A549 (cell line): Measurements from ENCODE around the gene OTOP2. TPM values are rescaled to one million over a fixed set of nuclear protein-coding genes. Genes with fewer than 3 reads are reported as not detected.

ENCODE experiments used
- ATAC-seq, 2 experiments: fragments of 200-7000 bp in 1 of 2; fragments of >200 bp in 1 of 2; cut with Nextera tagmentation in 1 of 2; cut with Tn5 transposase in 1 of 2; 3 replicates each; pipeline versions ENCODE4 v1.8.0 to v1.9.1; 2018 to 2020; ENCODE audit warnings: mild to moderate bottlenecking in 1 of 2, moderate library complexity in 1 of 2
- CTCF ChIA-PET: fragments of 300-600 bp; sonication (Branson Sonifier 250); formaldehyde crosslinking; extraction: SDS; loops from one replicate; lab custom pipeline; 2021; ENCODE audit warnings: antibody characterized with exemption, inconsistent platforms; lab: Yijun Ruan, JAX
- POLR2A ChIA-PET: fragments of 350-600 bp; formaldehyde crosslinking; extraction: SDS; loops from one replicate; lab custom pipeline; 2021; ENCODE audit warnings: antibody characterized with exemption, inconsistent platforms; lab: Yijun Ruan, JAX
- DNase-seq, 2 experiments: peaks; one replicate each; pipeline versions ENCODE4 v3.0.0 to v3.0.0-alpha.2; 2011 to 2016; ENCODE audit warnings: low read depth in 1 of 2, low spot score in 1 of 2
- FAIRE-seq: peaks from 2 replicates; lab custom pipeline; 2011; peaks lifted over from hg19 to GRCh38; lab: Jason Lieb, UNC
- H3K27ac ChIP-seq, 2 experiments: fragments of >200 bp; sonication (Bioruptor Twin); formaldehyde crosslinking; 3 replicates each; pipeline ENCODE4 v1.5.1; 2016 to 2017
- H3K4me1 ChIP-seq: fragments of >200 bp; sonication (Bioruptor Twin); formaldehyde crosslinking; 3 replicates; pipeline ENCODE4 v1.6.1; 2016
- H3K4me2 ChIP-seq: fragments of >200 bp; sonication (Bioruptor Twin); formaldehyde crosslinking; 3 replicates; pipeline ENCODE4 v1.6.1; 2016
- H3K4me3 ChIP-seq: fragments of >200 bp; sonication (Bioruptor Twin); formaldehyde crosslinking; 3 replicates; pipeline ENCODE4 v1.5.1; 2016
- H3K9me3 ChIP-seq: fragments of >200 bp; sonication (Bioruptor Twin); formaldehyde crosslinking; 3 replicates; pipeline ENCODE4 v1.6.1; 2016
- ATOH8 ChIP-seq: fragments of 250-450 bp; sonication (Bioruptor Pico); IDR thresholded peaks from 2 replicates; pipeline ENCODE4 v1.5.0; 2020; ENCODE audit warnings: low read depth, mild to moderate bottlenecking, moderate library complexity
- EP300 ChIP-seq, 2 experiments: fragments of >200 bp; sonication (Bioruptor Twin); formaldehyde crosslinking; IDR thresholded peaks; 2 replicates in 1 of 2; 3 replicates in 1 of 2; pipeline ENCODE4 v1.6.1; 2016 to 2017
- FOSL2 ChIP-seq, 2 experiments: fragments of 450-650 bp in 1 of 2; fragments of >200 bp in 1 of 2; sonication (Bioruptor Twin) in 1 of 2; formaldehyde crosslinking; IDR thresholded peaks; 2 replicates each; pipeline versions ENCODE4 v1.5.0 to v1.6.1; 2016 to 2020; ENCODE audit warnings: mild to moderate bottlenecking in 1 of 2, moderate library complexity in 1 of 2
- GATA3 ChIP-seq: IDR thresholded peaks from 2 replicates; pipeline ENCODE4 v1.6.1; 2012; ENCODE audit warnings: borderline replicate concordance
- HEYL ChIP-seq: fragments of 250-450 bp; sonication (Bioruptor Pico); IDR thresholded peaks from 2 replicates; pipeline ENCODE4 v1.8.0; 2021; ENCODE audit warnings: mild to moderate bottlenecking, moderate library complexity
- HOXA7 ChIP-seq: fragments of 250-450 bp; sonication (Bioruptor Pico); IDR thresholded peaks from 2 replicates; pipeline ENCODE4 v1.5.0; 2020; ENCODE audit warnings: mild to moderate bottlenecking, moderate library complexity
- HOXB5 ChIP-seq: fragments of 250-450 bp; sonication (Bioruptor Pico); IDR thresholded peaks from 2 replicates; pipeline ENCODE4 v1.5.0; 2020; ENCODE audit warnings: mild to moderate bottlenecking, moderate library complexity
- JUN ChIP-seq, 2 experiments: fragments of >200 bp; sonication (Bioruptor Twin); formaldehyde crosslinking; IDR thresholded peaks; 2 replicates in 1 of 2; 3 replicates in 1 of 2; pipeline ENCODE4 v1.6.1; 2016 to 2017
- MAFK ChIP-seq: fragments of 450-650 bp; IDR thresholded peaks from 2 replicates; pipeline ENCODE4 v1.6.1; 2014; ENCODE audit not compliant: partially characterized antibody
- NR3C1 ChIP-seq: fragments of >200 bp; sonication (Bioruptor Twin); formaldehyde crosslinking; IDR thresholded peaks from 3 replicates; pipeline ENCODE4 v1.6.1; 2017
- POLR2A ChIP-seq: IDR thresholded peaks from 2 replicates; pipeline ENCODE4 v1.6.1; 2012; ENCODE audit warnings: mild to moderate bottlenecking, low read length
- RAD21 ChIP-seq, 2 experiments: fragments of >200 bp in 1 of 2; sonication (Bioruptor Twin) in 1 of 2; formaldehyde crosslinking in 1 of 2; IDR thresholded peaks in 1 of 2; conservative IDR thresholded peaks in 1 of 2; 2 replicates in 1 of 2; 3 replicates in 1 of 2; pipeline ENCODE4 v1.6.1; 2012 to 2018; ENCODE audit warnings: inconsistent platforms in 1 of 2
- RCOR1 ChIP-seq: fragments of 150-350 bp; IDR thresholded peaks from 2 replicates; pipeline ENCODE4 v1.6.1; 2014; ENCODE audit warnings: antibody characterized with exemption, low read length, low read depth
- RFX5 ChIP-seq: fragments of 450-650 bp; IDR thresholded peaks from 2 replicates; pipeline ENCODE4 v1.7.1; 2014; ENCODE audit warnings: antibody characterized with exemption, mild to moderate bottlenecking, moderate library complexity
- SREBF2 ChIP-seq: fragments of 450-650 bp; IDR thresholded peaks from 2 replicates; pipeline ENCODE4 v1.6.1; 2014; ENCODE audit warnings: mild to moderate bottlenecking, moderate library complexity
- TP53 ChIP-seq: fragments of 250-450 bp; sonication (Bioruptor Pico); IDR thresholded peaks from 2 replicates; pipeline ENCODE4 v1.5.0; 2021; ENCODE audit warnings: mild to moderate bottlenecking, moderate library complexity
- ZC3H11A ChIP-seq: fragments of 450-650 bp; IDR thresholded peaks from 2 replicates; pipeline ENCODE4 v1.6.1; 2014; ENCODE audit warnings: antibody characterized with exemption, mild to moderate bottlenecking
- ZNF302 ChIP-seq: fragments of 250-450 bp; sonication (Bioruptor Pico); IDR thresholded peaks from 2 replicates; pipeline ENCODE4 v1.9.0; 2021; ENCODE audit warnings: inconsistent platforms, mild to moderate bottlenecking, moderate library complexity
- ZSCAN20 ChIP-seq: fragments of 250-450 bp; sonication (Bioruptor Pico); IDR thresholded peaks from 2 replicates; pipeline ENCODE4 v1.8.0; 2022; ENCODE audit warnings: mild to moderate bottlenecking, moderate library complexity
- WGBS: methylation state at CpG from one replicate; pipeline ENCODE4 v1.1.6; 2017; ENCODE audit errors: missing lambda C conversion rate; 5-methylcytosine and 5-hydroxymethylcytosine counted together
- polyA plus RNA-seq, 4 experiments: library from polyadenylated mRNA; depleted of rRNA in 3 of 4; stranded (reverse); fragments of >200 nt; fragmentation: RNase III in 1 of 4; extraction: RNeasy Plus Mini Kit Qiagen cat#74134 plus additional on column Dnase treatment in 1 of 4; gene quantifications; 2 replicates in 3 of 4; 3 replicates in 1 of 4; pipeline ENCODE4 v1.2.3, GENCODE V29; 2011 to 2017
- TF ChIP-seq, protein P1 (sequence below): IDR thresholded peaks from 2 replicates; pipeline ENCODE4 v1.6.1; 2012; ENCODE audit warnings: low read depth, borderline replicate concordance
- TF ChIP-seq, protein P2 (sequence below): fragments of 250-450 bp; sonication (Bioruptor Pico); IDR thresholded peaks from 2 replicates; pipeline ENCODE4 v1.5.0; 2021; ENCODE audit warnings: mild to moderate bottlenecking, moderate library complexity, borderline replicate concordance
- TF ChIP-seq, protein P3 (sequence below): fragments of >200 bp; sonication (Bioruptor Twin); formaldehyde crosslinking; IDR thresholded peaks from 3 replicates; pipeline ENCODE4 v1.5.1; 2016

The OTOP2 gene
- polyA plus RNA-seq, 2 of the 4 experiments (the other 2 are of a cell fraction), result 0.06 TPM; not detected in 1

DNA sequence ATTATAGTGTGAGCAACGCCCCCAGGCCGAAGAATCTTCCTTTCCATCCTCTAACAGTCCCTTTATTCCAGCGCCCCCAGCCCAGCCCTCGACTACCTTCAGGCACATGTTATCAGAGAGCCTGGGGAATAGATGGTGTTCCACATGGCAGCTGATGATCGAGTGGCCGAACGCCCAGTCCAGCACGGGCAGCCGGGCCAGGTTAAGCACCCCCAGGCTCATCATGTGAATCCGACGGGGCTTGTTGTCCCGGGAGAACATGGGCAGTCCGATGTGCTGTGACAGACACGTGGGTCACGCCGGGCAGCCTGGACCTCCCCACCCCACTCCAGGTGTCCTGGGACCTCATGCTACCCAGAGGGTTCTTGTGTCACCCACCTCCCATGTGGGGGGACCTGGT is 44.8 kb upstream of the OTOP2 start:
- ATAC-seq (no peak), FAIRE-seq (no peak)
- Histone ChIP-seq H3K4me1 (peaks cover 2% of the 10 kb centered on the region; the same call in 2 of the 3 replicates), H3K4me3 (no peak overlapping the region), H3K4me2 (no peak overlapping the region), H3K27ac (no peak overlapping the region), H3K9me3 (no peaks in the 10 kb centered on the region)
- POLR2A ChIA-PET, result no interaction called here
- TF ChIP-seq SREBF2 (no peak), HOXA7 (CRISPR knock-in tag) (no peak), ZC3H11A (no peak), RAD21 (conservative IDR thresholded peaks at IDR 0.05 in 1 of 2, IDR thresholded peaks at IDR 0.05 in 1 of 2) (no peak), HEYL (CRISPR knock-in tag) (no peak), GATA3 (no peak), FOSL2 (IDR thresholded peaks at IDR 0.05) (no peak), FOSL2 (CRISPR knock-in tag; IDR thresholded peaks at IDR 0.05) (no peak), HOXB5 (no peak), RCOR1 (no peak)
- TF ChIP-seq, protein P1, sequence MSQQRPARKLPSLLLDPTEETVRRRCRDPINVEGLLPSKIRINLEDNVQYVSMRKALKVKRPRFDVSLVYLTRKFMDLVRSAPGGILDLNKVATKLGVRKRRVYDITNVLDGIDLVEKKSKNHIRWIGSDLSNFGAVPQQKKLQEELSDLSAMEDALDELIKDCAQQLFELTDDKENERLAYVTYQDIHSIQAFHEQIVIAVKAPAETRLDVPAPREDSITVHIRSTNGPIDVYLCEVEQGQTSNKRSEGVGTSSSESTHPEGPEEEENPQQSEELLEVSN, result no peak
- TF ChIP-seq, protein P2, sequence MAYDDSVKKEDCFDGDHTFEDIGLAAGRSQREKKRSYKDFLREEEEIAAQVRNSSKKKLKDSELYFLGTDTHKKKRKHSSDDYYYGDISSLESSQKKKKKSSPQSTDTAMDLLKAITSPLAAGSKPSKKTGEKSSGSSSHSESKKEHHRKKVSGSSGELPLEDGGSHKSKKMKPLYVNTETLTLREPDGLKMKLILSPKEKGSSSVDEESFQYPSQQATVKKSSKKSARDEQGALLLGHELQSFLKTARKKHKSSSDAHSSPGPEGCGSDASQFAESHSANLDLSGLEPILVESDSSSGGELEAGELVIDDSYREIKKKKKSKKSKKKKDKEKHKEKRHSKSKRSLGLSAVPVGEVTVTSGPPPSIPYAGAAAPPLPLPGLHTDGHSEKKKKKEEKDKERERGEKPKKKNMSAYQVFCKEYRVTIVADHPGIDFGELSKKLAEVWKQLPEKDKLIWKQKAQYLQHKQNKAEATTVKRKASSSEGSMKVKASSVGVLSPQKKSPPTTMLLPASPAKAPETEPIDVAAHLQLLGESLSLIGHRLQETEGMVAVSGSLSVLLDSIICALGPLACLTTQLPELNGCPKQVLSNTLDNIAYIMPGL, result no peak
- TF ChIP-seq, protein P3, sequence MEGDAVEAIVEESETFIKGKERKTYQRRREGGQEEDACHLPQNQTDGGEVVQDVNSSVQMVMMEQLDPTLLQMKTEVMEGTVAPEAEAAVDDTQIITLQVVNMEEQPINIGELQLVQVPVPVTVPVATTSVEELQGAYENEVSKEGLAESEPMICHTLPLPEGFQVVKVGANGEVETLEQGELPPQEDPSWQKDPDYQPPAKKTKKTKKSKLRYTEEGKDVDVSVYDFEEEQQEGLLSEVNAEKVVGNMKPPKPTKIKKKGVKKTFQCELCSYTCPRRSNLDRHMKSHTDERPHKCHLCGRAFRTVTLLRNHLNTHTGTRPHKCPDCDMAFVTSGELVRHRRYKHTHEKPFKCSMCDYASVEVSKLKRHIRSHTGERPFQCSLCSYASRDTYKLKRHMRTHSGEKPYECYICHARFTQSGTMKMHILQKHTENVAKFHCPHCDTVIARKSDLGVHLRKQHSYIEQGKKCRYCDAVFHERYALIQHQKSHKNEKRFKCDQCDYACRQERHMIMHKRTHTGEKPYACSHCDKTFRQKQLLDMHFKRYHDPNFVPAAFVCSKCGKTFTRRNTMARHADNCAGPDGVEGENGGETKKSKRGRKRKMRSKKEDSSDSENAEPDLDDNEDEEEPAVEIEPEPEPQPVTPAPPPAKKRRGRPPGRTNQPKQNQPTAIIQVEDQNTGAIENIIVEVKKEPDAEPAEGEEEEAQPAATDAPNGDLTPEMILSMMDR, result no peak
- TF ChIP-seq, all 56 proteins: peak for 0
- WGBS, result 78% methylated on average over 16 of the region's 16 CpGs
- DNase-seq, result no peak
- CTCF ChIA-PET, result interaction anchor here (0.7 to 33.1 kb wide), 4 partner anchors 27 to 1621 kb away, joined by 4 to 851 read pairs (median 6); partner anchors contain the start of gene GRIN2C

GRCh38 chr17:74881073-74881472 is 43.0 kb upstream of the OTOP2 start:
- Histone ChIP-seq H3K4me2 (no peak overlapping the region), H3K4me1 (no peaks in the 10 kb centered on the region), H3K27ac (no peak overlapping the region)
- no peak for ATAC-seq
- WGBS, result 64% methylated on average over 11 of the region's 11 CpGs
- TF ChIP-seq SREBF2, result no peak
- no peak for TF ChIP-seq RFX5
- TF ChIP-seq TP53 (CRISPR knock-in tag), result no peak
- TF ChIP-seq MAFK, result no peak
- no peak for TF ChIP-seq NR3C1
- no peak for TF ChIP-seq ZNF302 (CRISPR knock-in tag)
- TF ChIP-seq EP300 (IDR thresholded peaks at IDR 0.05), result no peak
- no peak for TF ChIP-seq ATOH8 (CRISPR knock-in tag)
- TF ChIP-seq ZSCAN20 (CRISPR knock-in tag), result no peak
- TF ChIP-seq GATA3, result no peak
- no peak for TF ChIP-seq POLR2A
- no peak for TF ChIP-seq JUN (IDR thresholded peaks at IDR 0.05)
- TF ChIP-seq ZC3H11A, result no peak
- TF ChIP-seq, all 56 proteins: peak for 0
- H3K9me3 ChIP-seq, result no peaks in the 10 kb centered on the region
- CTCF ChIA-PET, result interaction anchor here (1.0 to 33.1 kb wide), 9 partner anchors 8 to 233 kb away, joined by 3 to 851 read pairs (median 5); partner anchors contain the start of genes FADS6 and GRIN2C
- POLR2A ChIA-PET, result interaction anchor here (2.6 kb wide), 1 partner anchor 8 kb away, joined by 16 read pairs; the partner anchor contains the start of gene FDXR
- DNase-seq (no peak), FAIRE-seq (no peak)
- H3K4me3 ChIP-seq, result no peak overlapping the region
